HG03469 (cell line): ENCODE results near the gene MRPL40.

Source experiments
- ATAC-seq: cut with Tn5 transposase; IDR thresholded peaks from one replicate; pipeline ENCODE4 v1.9.1; 2021; ENCODE audit warnings: mild to moderate bottlenecking, moderate library complexity, moderate number of reproducible peaks; ENCODE audit not compliant: unreplicated experiment

Gene MRPL40

GRCh38 chr22:19432133-19432851 lies at the start of gene MRPL40:
TSS of gene MRPL40 (plus strand) at chr22:19432545. CDS start at chr22:19432555, 10 bp downstream.
- peak; percentile 58 for ATAC-seq

DNA sequence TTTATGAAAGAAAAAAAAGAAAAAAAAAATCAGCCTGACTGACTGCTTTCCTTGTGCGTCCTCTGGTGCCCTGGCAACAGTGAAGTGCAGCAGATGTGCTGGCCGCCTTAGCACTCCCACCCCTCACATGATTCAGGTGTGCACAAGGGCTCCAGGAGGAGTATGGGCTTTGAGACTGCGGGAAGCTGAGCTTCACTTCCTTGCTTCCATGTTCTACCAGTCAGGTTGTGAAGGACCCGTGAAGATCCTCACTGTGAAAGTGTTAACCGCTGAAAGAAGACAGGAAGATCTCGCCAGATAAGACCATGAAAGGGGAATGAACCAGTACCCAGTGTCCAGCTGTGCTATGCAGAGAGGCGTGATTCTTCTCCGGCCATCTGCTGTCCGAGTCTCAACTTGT lies 49.1 kb upstream of the MRPL40 start:
- ATAC-seq, result no peak

- no peak for ATAC-seq
Measured at GRCh38 chr22:19385221-19385906, 47.0 kb upstream of the MRPL40 start.

DNA sequence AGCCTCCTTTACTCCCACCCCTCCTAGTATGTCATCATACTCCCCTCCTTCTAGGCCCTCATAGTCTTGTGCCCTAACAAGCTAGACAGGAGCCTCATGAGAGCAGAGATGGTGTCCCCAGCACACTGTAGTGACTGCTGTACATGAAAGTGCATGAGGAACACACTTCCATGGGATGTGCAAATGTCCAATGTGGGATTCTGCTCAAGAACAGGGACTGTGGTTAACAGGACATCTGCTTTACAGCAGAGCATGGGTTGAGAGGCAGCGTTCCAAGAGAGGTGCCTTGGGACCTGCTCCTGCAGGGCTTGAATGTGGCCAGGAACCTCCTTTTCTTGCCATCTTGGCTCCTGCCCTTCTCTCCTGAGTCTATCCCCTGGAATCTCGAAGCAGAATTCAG lies 46.1 kb upstream of the MRPL40 start:
- no peak for ATAC-seq

- no peak for ATAC-seq
Measured at GRCh38 chr22:19387038-19387437, 45.3 kb upstream of the MRPL40 start.

DNA sequence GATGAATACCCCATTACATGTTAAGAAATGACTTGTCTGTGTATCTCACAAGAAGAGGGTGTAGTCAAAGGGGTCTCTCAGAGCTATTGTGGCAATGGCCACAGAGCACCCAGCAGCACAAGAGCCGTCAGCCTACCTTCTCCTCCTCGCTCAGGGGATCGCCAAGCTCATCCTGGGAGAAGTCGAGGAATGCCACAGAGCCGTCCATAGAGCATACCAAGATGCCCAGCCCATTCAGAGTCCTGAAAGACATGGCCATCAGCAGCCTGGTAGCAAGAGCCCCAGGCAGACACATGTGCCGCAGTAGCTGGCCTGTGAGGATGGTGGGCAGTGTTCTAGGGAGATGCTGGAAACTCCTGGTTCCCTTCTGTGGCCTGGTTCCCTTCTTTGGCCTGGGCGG lies 44.8 kb upstream of the MRPL40 start:
- ATAC-seq, result no peak

GRCh38 chr22:19393704-19394103 lies 38.6 kb upstream of the MRPL40 start:
- ATAC-seq, result no peak

GRCh38 chr22:19394274-19395050 lies 37.9 kb upstream of the MRPL40 start:
- no peak for ATAC-seq

GRCh38 chr22:19395276-19395675 lies 37.1 kb upstream of the MRPL40 start:
- no peak for ATAC-seq

DNA sequence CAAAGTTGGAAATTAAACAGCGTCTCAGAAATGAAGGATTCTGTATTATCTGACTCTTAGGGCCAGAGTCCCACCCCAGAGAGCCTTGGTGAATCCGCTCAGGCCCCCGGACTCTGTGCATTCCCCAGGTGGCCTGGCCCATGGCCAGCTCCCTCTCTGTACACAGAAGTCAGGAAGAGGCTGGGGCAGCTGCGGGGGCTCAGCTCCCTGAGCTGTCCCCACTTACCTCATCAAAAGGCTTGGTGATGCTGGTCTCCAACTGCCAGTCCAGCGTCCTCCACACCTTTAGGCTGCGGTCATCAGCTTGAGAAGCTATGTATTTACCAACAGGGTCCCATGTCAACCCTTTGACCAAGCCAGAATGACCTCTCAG lies 35.8 kb upstream of the MRPL40 start:
- ATAC-seq, result no peak

- ATAC-seq, result no peak
Measured at GRCh38 chr22:19396934-19397733, 35.2 kb upstream of the MRPL40 start.

DNA sequence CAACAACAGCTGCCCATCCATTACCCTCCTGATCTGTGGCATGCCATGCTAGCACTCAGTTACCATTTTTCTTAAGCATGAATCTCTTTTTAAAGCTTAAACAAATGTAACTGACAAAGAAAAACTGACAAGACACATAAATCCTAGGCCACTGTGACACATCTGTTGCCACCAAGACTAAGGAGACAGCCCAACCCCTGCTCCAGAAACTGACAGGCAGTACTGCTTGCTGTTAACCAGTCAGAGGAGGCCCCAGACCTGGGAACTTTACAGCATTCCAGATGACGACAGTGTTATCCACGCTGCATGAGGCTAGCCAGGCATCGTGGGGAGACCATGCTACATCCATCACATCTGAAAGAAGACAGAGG lies 34.6 kb upstream of the MRPL40 start:
- no peak for ATAC-seq

DNA sequence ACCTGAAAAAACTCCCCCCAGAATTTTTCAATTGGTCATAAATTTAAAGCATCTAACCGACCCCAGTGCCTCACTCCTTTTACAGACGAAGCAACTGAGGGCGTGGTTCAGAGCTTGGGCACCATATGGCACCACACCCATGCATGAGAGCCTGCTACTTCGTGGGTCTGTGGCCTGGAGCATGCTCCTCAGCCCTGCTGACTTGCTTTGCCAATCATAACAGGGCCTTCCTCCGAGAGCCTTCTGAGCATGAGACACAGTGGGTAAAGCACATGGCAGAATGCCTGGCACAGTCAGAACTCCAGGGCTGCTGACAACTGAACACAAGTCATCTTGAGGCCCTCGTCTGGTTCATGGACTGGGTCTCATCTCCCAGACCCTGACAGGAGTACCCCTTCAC lies 34.1 kb upstream of the MRPL40 start:
- no peak for ATAC-seq

DNA sequence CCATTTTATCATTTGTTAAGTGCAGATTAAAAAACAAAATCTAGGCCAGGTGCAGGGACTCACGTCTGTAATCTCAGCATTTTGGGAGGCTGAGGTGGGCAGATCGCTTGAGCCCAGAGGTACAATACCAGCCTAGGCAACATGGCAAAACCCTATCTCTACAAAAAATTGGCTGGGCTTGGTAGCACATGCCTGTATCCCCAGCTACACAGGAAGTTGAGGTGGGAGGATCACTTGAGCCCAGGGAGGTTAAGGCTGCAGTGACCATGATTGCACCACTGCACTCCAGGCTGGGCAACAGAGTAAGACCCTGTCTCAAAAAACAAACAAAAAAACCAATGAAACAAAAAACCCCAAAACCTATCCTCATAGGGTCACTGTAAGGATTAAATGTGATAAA lies 33.7 kb upstream of the MRPL40 start:
- ATAC-seq, result no peak

DNA sequence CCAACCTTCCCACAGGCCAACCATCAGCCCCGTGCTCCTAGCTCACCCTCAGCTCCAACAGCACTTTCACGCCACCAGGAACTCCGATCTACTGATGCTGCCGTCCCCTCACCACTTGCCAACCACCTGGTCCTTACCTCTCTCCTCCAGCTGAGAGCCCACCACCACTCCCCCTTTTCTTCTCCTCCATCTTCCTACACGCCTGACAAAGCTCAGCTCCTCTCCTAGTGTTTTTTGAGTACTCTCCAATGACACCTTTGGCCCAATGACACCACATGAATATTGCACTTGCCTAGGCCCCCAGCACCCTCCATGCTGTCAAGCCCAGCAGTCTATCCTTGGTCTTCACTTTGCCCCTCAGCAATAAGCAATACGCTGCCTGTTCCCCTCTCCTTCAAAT lies 31.5 kb upstream of the MRPL40 start:
- ATAC-seq, result no peak

DNA sequence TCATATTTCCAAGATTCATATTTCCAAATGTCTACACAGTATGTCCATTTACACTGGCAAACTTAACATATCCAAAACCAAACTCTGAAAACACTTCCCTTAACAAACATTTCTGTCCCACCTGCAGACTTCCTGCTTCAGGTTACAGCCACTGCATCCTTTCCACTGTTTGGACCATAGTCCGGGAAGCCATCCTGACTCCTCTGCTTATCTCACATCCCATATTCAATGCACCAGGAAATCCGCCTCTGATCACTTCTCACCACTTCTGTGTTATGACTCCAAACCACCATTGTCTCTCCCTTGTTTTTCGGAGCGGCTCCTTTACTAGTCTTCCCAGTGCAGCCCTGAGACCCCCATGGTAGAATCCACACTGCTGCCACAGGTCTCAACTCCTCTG lies 30.9 kb upstream of the MRPL40 start:
- no peak for ATAC-seq

GRCh38 chr22:19402642-19403191 lies 29.6 kb upstream of the MRPL40 start:
- ATAC-seq, result no peak

DNA sequence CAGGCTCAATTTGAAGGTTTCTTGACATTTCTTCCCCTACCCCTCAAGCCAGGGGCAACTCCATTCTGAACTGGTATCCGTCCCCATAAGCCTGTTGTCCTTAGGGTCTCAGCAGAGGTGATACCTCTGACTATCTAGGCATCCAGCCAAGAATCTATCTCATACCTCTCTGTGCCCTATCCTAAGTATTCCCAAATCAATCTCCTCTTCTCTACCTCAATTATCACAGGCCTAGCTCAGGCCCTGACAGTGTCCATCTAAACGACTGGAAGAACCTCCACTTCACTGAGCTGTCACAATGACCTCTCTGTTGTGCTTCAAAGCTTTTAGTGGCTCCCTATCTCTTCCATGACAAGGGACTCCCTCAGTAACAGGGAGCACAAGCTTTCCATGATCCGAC lies 27.7 kb upstream of the MRPL40 start:
- ATAC-seq, result no peak

DNA sequence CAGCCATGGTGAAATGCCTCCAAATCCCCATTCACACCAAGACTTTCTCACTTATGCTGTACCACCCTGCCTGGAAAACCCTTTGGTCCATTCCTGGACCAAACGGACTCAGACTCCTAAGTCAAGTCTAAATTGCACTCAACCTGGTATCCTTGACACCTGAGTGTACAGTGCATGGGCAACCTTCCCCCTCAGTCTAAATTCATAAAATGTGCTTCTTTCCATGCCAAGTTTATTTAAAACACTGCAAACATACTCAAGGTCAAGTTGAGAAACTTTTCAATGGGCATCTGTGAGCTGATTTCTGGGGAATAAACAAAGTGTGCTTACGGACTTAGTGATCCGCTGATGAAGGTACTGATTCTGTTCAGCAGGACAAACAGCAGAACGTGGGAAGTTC lies 27.2 kb upstream of the MRPL40 start:
- ATAC-seq, result no peak

DNA sequence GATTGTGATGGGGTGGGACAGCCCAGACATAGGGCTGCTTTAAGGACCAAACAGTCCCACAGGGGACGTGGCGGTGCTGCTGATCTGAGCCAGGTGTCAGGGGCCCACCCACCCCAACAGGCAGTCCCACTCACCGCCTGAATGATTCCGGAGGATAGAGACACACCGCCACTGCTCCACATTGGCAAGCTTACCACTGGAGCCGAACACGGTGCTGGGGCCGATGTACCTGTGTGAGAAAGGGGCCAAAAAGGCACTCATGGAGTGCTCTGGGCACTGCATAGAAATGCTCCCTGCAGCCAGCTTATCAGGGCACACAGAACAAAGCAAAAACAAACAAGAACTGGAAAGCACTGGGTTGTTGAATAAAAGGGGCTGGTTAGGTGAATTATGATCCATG lies 26.7 kb upstream of the MRPL40 start:
- ATAC-seq, result no peak

- no peak for ATAC-seq
Measured at GRCh38 chr22:19406281-19406811, 26.0 kb upstream of the MRPL40 start.
